HCEC 1CT (cell line): ENCODE data around the gene AKAP5.

ENCODE experiments used
- DNase-seq: peaks from one replicate; pipeline ENCODE4 v3.0.0-alpha.2; 2017

AKAP5 gene, protein sequence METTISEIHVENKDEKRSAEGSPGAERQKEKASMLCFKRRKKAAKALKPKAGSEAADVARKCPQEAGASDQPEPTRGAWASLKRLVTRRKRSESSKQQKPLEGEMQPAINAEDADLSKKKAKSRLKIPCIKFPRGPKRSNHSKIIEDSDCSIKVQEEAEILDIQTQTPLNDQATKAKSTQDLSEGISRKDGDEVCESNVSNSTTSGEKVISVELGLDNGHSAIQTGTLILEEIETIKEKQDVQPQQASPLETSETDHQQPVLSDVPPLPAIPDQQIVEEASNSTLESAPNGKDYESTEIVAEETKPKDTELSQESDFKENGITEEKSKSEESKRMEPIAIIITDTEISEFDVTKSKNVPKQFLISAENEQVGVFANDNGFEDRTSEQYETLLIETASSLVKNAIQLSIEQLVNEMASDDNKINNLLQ

GRCh38 chr14:64465191-64465822 is at the start of gene AKAP5:
TSS of gene AKAP5 (plus strand) at chr14:64465499. CDS start at chr14:64468395, 2,896 bp downstream.
- DNase-seq, result no peak

- DNase-seq, result no peak
These were observed 48.9 kb upstream of the AKAP5 start for GRCh38 chr14:64416348-64416932.

- peak; percentile 43 for DNase-seq
These were observed 48.1 kb upstream of the AKAP5 start for GRCh38 chr14:64417055-64417770.

- DNase-seq, result no peak
These were observed 47.6 kb upstream of the AKAP5 start for GRCh38 chr14:64417771-64418125.

DNA sequence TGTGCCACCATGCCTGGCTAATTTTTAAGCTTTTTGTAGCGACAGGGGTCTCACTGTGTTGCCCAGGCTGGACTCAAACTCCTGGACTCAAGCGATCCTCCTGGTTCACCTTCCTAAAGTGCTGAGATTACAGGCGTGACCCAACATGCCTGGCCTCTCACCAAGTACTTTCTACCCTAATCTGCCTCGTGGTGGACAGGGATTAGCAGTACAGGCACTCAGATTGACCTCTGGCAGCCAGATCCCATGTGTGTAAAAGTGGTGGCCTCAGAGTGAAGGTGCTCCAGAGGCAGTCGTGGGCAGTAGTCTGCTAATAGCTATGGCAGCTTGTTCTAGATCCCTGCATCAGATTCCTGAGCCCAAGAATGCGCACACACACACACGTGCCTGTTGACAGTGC is 46.3 kb upstream of the AKAP5 start:
- DNase-seq, result no peak

- DNase-seq, result peak; percentile 73
These were observed 44.1 kb upstream of the AKAP5 start for GRCh38 chr14:64421166-64421565.

GRCh38 chr14:64422005-64422404 is 43.3 kb upstream of the AKAP5 start:
- DNase-seq, result no peak

- DNase-seq, result no peak
These were observed 42.5 kb upstream of the AKAP5 start for GRCh38 chr14:64422756-64423155.

GRCh38 chr14:64423987-64424386 is 41.3 kb upstream of the AKAP5 start:
- DNase-seq, result peak; percentile 67

DNA sequence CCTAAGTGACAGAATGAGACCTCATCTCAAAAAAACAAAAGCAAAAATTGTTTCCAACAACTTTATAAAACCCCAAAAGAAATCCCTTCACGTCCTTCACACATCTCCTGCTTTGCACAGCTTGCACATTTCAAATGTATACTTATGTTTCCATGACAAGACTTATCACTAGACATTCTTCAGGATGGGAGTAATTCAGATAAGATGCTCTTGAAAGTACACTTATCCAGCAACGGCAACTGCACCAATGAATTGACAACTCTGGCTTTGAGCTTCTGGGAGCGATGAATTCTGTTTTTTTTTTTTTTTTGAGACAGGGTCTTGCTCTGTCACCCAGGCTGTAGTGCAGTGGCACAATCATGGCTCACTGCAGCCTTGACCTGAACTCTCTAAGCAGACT is 30.8 kb upstream of the AKAP5 start:
- DNase-seq, result no peak

GRCh38 chr14:64438181-64438841 is 27.0 kb upstream of the AKAP5 start:
- peak; percentile 84 for DNase-seq

GRCh38 chr14:64439141-64439540 is 26.2 kb upstream of the AKAP5 start:
- no peak for DNase-seq

GRCh38 chr14:64440494-64440893 is 24.8 kb upstream of the AKAP5 start:
- peak; percentile 64 for DNase-seq

DNA sequence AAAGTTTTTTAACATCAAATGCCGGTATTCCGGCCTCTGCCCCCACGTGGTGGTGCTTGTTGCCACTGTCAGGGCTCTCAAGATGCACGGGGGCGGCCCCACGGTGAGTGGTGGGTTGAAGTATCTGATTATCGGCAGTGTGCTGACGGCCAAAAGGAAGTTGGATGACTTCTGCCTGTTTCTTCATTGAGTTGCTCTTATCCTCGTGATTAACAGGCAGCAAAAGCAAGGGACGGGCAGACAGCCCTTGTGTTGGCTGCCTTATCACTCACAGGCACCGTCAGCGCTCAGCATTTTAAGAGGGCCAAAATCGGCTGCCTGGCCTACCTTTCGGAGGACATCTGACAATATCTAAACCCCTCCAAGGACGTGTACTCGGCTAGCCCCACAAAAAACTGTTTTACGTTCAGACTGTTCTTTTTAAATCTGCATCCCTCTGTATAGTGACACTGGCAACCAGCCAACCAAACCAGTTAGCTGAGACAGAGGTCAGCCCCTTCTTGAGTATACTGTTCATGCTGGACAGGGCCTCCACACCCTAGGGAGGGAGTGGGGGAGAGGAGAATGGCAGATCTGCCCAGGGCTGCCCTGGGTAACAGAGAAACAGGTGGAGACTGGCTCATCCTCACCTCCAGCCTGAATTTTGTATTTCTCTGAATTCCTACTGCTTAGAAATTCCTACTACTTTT is 22.9 kb upstream of the AKAP5 start:
- DNase-seq, result no peak

- DNase-seq, result no peak
These were observed 21.2 kb upstream of the AKAP5 start for GRCh38 chr14:64444140-64444539.

DNA sequence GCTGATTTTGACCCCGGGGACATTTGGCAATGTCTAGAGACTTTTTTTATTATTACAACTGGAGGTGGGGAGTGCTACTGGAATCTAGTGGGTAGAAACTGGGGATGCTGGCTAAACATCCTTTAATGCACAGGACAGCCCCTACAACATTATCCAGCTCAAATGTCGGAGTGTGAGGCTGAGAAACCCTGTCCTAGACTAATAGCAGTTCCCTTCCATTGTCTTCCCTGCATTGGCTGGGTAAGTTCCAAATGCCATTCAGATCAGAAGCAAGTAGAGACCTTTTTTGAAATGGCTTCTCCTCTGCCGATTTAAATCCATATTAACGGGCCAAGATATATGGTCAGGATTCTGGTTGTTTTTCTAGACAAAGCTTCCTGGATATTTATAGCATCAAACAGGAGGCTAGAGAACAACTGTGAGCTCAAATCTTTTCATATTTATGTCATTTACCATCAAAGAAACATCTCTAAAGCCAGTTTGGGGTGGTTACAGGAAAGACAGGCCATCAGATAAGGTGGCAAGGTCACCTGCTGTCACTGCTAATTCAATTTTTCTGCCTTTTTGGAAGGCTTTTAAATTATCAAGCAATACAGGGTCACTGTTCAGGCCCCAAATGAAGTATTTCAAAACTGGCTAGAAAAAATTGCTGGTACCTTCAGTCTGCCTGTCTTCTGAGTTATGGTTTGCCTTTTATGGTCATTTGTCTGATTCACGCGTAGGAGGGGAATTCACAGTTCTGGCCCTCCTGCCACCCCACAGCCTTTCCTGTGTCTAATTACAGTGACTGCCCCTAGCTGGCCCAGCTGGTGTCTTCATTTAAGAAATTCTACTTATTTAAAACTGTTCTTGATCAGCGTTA is 20.1 kb upstream of the AKAP5 start:
- DNase-seq, result peak; percentile 91

- no peak for DNase-seq
These were observed 17.2 kb upstream of the AKAP5 start for GRCh38 chr14:64447876-64448670.

- DNase-seq, result no peak
These were observed 15.0 kb upstream of the AKAP5 start for GRCh38 chr14:64450255-64450654.

DNA sequence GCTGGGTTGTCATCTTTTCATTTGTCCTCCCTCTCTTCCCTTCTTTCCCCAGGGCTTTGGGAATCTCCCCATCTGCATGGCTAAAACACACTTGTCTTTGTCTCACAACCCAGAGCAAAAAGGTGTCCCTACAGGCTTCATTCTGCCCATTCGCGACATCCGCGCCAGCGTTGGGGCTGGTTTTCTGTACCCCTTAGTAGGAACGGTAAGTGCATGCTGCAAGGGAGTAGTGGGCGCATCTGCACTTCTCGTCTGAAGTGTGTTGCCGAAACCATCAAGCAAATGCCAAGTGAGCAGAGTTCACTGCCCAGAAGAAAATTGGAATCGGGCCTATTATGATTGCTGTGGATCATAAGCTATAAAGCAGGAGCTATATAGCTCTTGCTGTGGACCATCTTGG is 10.6 kb upstream of the AKAP5 start:
- DNase-seq, result no peak

- DNase-seq, result no peak
These were observed 5.7 kb upstream of the AKAP5 start for GRCh38 chr14:64459405-64460136.
